ENCODE results near the gene PLCG2.

DNA sequence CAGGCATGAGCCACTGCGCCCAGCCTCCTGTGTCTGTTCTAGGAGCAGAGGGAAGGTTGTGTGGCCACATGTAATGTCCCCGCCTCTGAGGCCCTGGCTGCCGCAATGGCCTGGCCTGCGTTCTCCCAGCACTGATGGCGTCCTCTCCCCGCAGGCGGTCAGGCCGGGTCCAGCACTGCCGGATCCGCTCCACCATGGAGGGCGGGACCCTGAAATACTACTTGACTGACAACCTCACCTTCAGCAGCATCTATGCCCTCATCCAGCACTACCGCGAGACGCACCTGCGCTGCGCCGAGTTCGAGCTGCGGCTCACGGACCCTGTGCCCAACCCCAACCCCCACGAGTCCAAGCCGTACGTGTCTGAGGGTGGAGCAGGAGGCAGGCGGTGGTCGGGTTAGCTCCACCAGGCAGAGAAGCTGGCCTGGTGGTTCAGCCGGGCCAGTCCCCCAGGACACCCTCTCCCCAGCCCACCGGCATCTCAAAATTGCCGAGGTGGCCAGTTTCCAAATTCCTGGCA lies 131.3 kb downstream of the PLCG2 start:
- TF ChIP-seq, protein P1, sequence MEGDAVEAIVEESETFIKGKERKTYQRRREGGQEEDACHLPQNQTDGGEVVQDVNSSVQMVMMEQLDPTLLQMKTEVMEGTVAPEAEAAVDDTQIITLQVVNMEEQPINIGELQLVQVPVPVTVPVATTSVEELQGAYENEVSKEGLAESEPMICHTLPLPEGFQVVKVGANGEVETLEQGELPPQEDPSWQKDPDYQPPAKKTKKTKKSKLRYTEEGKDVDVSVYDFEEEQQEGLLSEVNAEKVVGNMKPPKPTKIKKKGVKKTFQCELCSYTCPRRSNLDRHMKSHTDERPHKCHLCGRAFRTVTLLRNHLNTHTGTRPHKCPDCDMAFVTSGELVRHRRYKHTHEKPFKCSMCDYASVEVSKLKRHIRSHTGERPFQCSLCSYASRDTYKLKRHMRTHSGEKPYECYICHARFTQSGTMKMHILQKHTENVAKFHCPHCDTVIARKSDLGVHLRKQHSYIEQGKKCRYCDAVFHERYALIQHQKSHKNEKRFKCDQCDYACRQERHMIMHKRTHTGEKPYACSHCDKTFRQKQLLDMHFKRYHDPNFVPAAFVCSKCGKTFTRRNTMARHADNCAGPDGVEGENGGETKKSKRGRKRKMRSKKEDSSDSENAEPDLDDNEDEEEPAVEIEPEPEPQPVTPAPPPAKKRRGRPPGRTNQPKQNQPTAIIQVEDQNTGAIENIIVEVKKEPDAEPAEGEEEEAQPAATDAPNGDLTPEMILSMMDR (IDR thresholded peaks at IDR 0.05) = no peak
- TF ChIP-seq POLR2A (IDR thresholded peaks at IDR 0.05) (no peak), POLR2AphosphoS5 (IDR thresholded peaks at IDR 0.05) (no peak)
